IMR-90 (cell line): ENCODE measurements around the gene PPP1R10. TPM values are rescaled to one million over a fixed set of nuclear protein-coding genes. Genes with fewer than 3 reads are reported as not detected.

Experiments
- ATAC-seq: fragments of 200-7000 bp; cut with Tn5 transposase; 2 replicates; pipeline ENCODE4 v1.9.1; 2020; ENCODE audit warnings: low read depth, mild to moderate bottlenecking, moderate library complexity
- BruUV-seq: library from RNA; stranded (reverse); fragments of 400-500 nt; replicated peaks from 2 replicates; lab custom pipeline; 2021; lab: Mats Ljungman, UMichigan
- CTCF ChIA-PET: fragments of 300-600 bp; formaldehyde crosslinking; extraction: SDS; loops from one replicate; lab custom pipeline; 2021; ENCODE audit warnings: antibody characterized with exemption; lab: Yijun Ruan, JAX
- POLR2A ChIA-PET: fragments of 300-600 bp; sonication (Branson Sonifier 250); formaldehyde crosslinking; loops from one replicate; lab custom pipeline; 2022; ENCODE audit warnings: antibody characterized with exemption; ENCODE audit not compliant: unreplicated experiment; lab: Charles Lee
- DNase-seq: peaks from one replicate; pipeline ENCODE4 v3.0.0; 2013
- H2AFZ ChIP-seq: replicated peaks from 2 replicates; pipeline ENCODE3; 2013; ENCODE audit warnings: low read length, mild to moderate bottlenecking; ENCODE audit not compliant: poor library complexity
- H2AK5ac ChIP-seq: 2 replicates; pipeline ENCODE4 v1.6.1; 2013; ENCODE audit warnings: low read depth, low read length, inconsistent platforms
- H2AK9ac ChIP-seq: replicated peaks from 2 replicates; pipeline ENCODE3; 2013; ENCODE audit warnings: mild to moderate bottlenecking, low read depth, low read length, moderate library complexity; ENCODE audit not compliant: poor library complexity
- H2BK120ac ChIP-seq: 2 replicates; pipeline ENCODE4 v1.6.1; 2013; ENCODE audit warnings: low read depth, low read length, inconsistent platforms
- H2BK15ac ChIP-seq: 3 replicates; pipeline ENCODE4 v1.6.1; 2013; ENCODE audit warnings: low read depth, low read length, inconsistent platforms
- H2BK20ac ChIP-seq: 2 replicates; pipeline ENCODE4 v1.6.1; 2013; ENCODE audit warnings: low read depth, mild to moderate bottlenecking, inconsistent platforms, low read length, moderate library complexity
- H2BK5ac ChIP-seq: 2 replicates; pipeline ENCODE4 v1.6.1; 2013; ENCODE audit warnings: mild to moderate bottlenecking, low read depth, low read length, inconsistent platforms; ENCODE audit not compliant: poor library complexity, severe bottlenecking
- H3K14ac ChIP-seq: replicated peaks from 2 replicates; pipeline ENCODE4 v1.6.1; 2013; ENCODE audit warnings: low read depth, low read length, inconsistent platforms
- H3K18ac ChIP-seq: 2 replicates; pipeline ENCODE4 v1.6.1; 2013; ENCODE audit warnings: low read depth, low read length, control low read depth
- H3K23ac ChIP-seq: 2 replicates; pipeline ENCODE4 v1.6.1; 2013; ENCODE audit warnings: low read depth, low read length, inconsistent platforms
- H3K27ac ChIP-seq: 2 replicates; pipeline ENCODE4 v1.5.1; 2013; ENCODE audit warnings: mild to moderate bottlenecking, control low read depth, low read length; ENCODE audit not compliant: insufficient read depth
- H3K27me3 ChIP-seq: 2 replicates; pipeline ENCODE4 v1.6.1; 2013; ENCODE audit warnings: low read length; ENCODE audit not compliant: control insufficient read depth, insufficient read depth
- H3K36me3 ChIP-seq: 2 replicates; pipeline ENCODE4 v1.6.1; 2013; ENCODE audit warnings: low read length, mixed read lengths; ENCODE audit not compliant: control insufficient read depth, insufficient read depth
- H3K4ac ChIP-seq: 2 replicates; pipeline ENCODE4 v1.6.1; 2013; ENCODE audit warnings: low read depth, low read length, inconsistent platforms
- H3K4me1 ChIP-seq: 2 replicates; pipeline ENCODE4 v1.6.1; 2013; ENCODE audit warnings: low read length, mixed read lengths; ENCODE audit not compliant: control insufficient read depth, insufficient read depth
- H3K4me2 ChIP-seq: 2 replicates; pipeline ENCODE4 v1.6.1; 2013; ENCODE audit warnings: low read depth, mild to moderate bottlenecking, control low read depth, low read length, moderate library complexity
- H3K4me3 ChIP-seq: 2 replicates; pipeline ENCODE4 v1.5.1; 2013; ENCODE audit warnings: low read depth, mild to moderate bottlenecking, control low read depth, low read length, moderate library complexity; ENCODE audit not compliant: insufficient read depth
- H3K56ac ChIP-seq: 2 replicates; pipeline ENCODE4 v1.6.1; 2013; ENCODE audit warnings: low read length, inconsistent platforms; ENCODE audit not compliant: insufficient read depth; ENCODE audit errors: extremely low read depth
- H3K79me1 ChIP-seq, 2 experiments: 2 replicates each; pipeline ENCODE4 v1.6.1; 2013; ENCODE audit warnings: low read length in 2 of 2, inconsistent platforms in 1 of 2, low read depth in 1 of 2
- H3K9ac ChIP-seq: 2 replicates; pipeline ENCODE4 v1.6.1; 2013; ENCODE audit warnings: low read depth, low read length, control low read depth
- H3K9me1 ChIP-seq: 2 replicates; pipeline ENCODE4 v1.6.1; 2013; ENCODE audit warnings: low read length, inconsistent platforms; ENCODE audit not compliant: insufficient read depth
- H3K9me3 ChIP-seq: 2 replicates; pipeline ENCODE4 v1.6.1; 2013; ENCODE audit warnings: low read length; ENCODE audit not compliant: control insufficient read depth, insufficient read depth
- H4K20me1 ChIP-seq: 2 replicates; pipeline ENCODE4 v1.6.1; 2013; ENCODE audit warnings: low read length, inconsistent platforms; ENCODE audit not compliant: insufficient read depth
- H4K5ac ChIP-seq: 2 replicates; pipeline ENCODE4 v1.6.1; 2013; ENCODE audit warnings: mild to moderate bottlenecking, low read depth, low read length, control low read depth
- H4K8ac ChIP-seq, 2 experiments: 2 replicates each; pipeline ENCODE4 v1.6.1; 2013; ENCODE audit warnings: low read depth in 2 of 2, low read length in 2 of 2, control low read depth in 1 of 2, inconsistent platforms in 1 of 2
- H4K91ac ChIP-seq: 2 replicates; pipeline ENCODE4 v1.6.1; 2013; ENCODE audit warnings: low read depth, low read length, inconsistent platforms; ENCODE audit not compliant: insufficient read depth
- BHLHE40 ChIP-seq: fragments of 150-350 bp; IDR thresholded peaks from 2 replicates; pipeline ENCODE4 v1.6.1; 2016; ENCODE audit warnings: mild to moderate bottlenecking, low read depth, low read length
- CTCF ChIP-seq: conservative IDR thresholded peaks from 2 replicates; pipeline ENCODE4 v1.5.1; 2012; ENCODE audit warnings: mild to moderate bottlenecking, low read depth, low read length, improper control_type of control experiment
- ELK1 ChIP-seq: fragments of 150-350 bp; IDR thresholded peaks from 2 replicates; pipeline ENCODE4 v1.6.1; 2016; ENCODE audit warnings: low read depth, mild to moderate bottlenecking, low read length, moderate library complexity, borderline replicate concordance
- MAZ ChIP-seq: IDR thresholded peaks from 2 replicates; pipeline ENCODE4 v1.6.1; 2012; ENCODE audit warnings: low read depth, mild to moderate bottlenecking, low read length, improper control_type of control experiment, moderate library complexity, borderline replicate concordance
- POLR2A ChIP-seq: IDR thresholded peaks from 2 replicates; pipeline ENCODE4 v1.6.1; 2012; ENCODE audit warnings: mild to moderate bottlenecking, low read depth, low read length
- RCOR1 ChIP-seq: IDR thresholded peaks from 2 replicates; pipeline ENCODE4 v1.6.1; 2012; ENCODE audit warnings: mild to moderate bottlenecking, low read length, improper control_type of control experiment; ENCODE audit not compliant: insufficient replicate concordance
- SMC3 ChIP-seq: fragments of 150-350 bp; IDR thresholded peaks from 2 replicates; pipeline ENCODE4 v1.6.1; 2016; ENCODE audit warnings: low read depth, mild to moderate bottlenecking, antibody characterized with exemption, low read length, moderate library complexity
- WGBS, 2 experiments: methylation state at CpG; one replicate each; pipeline versions ENCODE4 v1.1.5 to v1.1.7; 2013; ENCODE audit warnings: missing lambda C conversion rate in 2 of 2; ENCODE audit not compliant: insufficient read length in 1 of 2; ENCODE audit errors: extremely low coverage in 2 of 2; 5-methylcytosine and 5-hydroxymethylcytosine counted together
- dilution Hi-C: fragments of 300-500 bp; cut with HindIII; formaldehyde crosslinking; loops from one replicate; pipeline ENCODE4 v1.14.3; 2018; ENCODE audit warnings: low sequenced_read_pairs; ENCODE audit not compliant: unreplicated experiment
- in situ Hi-C: fragments of 300-500 bp; cut with MboI; formaldehyde crosslinking; loops from 3 replicates; pipeline ENCODE4 v1.14.3; 2019; ENCODE audit warnings: low sequenced_read_pairs, inconsistent platforms, mixed read lengths
- intact Hi-C: fragments of 100-400 bp; cut with micrococcal nuclease; formaldehyde crosslinking; loops from 2 replicates; pipeline ENCODE4 v1.10.0; 2022
- polyA plus RNA-seq, 3 experiments: library from polyadenylated mRNA; depleted of rRNA; stranded (reverse); fragments of >200 nt; gene quantifications; 2 replicates each; pipeline ENCODE4 v1.2.3, GENCODE V29; 2012; ENCODE audit warnings: low replicate concordance in 1 of 3
- total RNA-seq: library from RNA; depleted of rRNA; stranded (reverse); fragments of >200 nt; gene quantifications from 2 replicates; pipeline ENCODE4 v1.2.3, GENCODE V29; 2012

Gene PPP1R10
- total and polyA plus RNA-seq, 2 of the 4 experiments (the other 2 are of a cell fraction) = 18.8 to 21.2 TPM

- no peak for TF ChIP-seq CTCF
- TF ChIP-seq POLR2A = no peak
- TF ChIP-seq SMC3 = no peak
These were observed 46.3 kb downstream of the PPP1R10 start (continued) for GRCh38 chr6:30570740-30571074.

- ATAC-seq (no peak), DNase-seq (no peak)
- TF ChIP-seq BHLHE40 (no peak), ELK1 (no peak), CTCF (no peak), RCOR1 (no peak), MAZ (no peak)
- peaks cover 3% of the 10 kb centered on the region for H3K4me1 ChIP-seq
- H2BK20ac ChIP-seq = no peak overlapping the region
- no peak overlapping the region for H2AK9ac ChIP-seq
- peaks cover 35% of the 10 kb centered on the region for H4K20me1 ChIP-seq
- H3K79me1 ChIP-seq = peaks cover 10 to 36% of the 10 kb centered on the region in 2 experiments
- no peak overlapping the region for H4K5ac ChIP-seq
- peak overlapping the region; percentile 22 to 45; a peak in 1 of 4 replicates for H4K8ac ChIP-seq
- in situ Hi-C loops = no loop called here
- no peak overlapping the region for H3K27ac ChIP-seq
- H3K4me3 ChIP-seq = peak overlapping the region; percentile 74
- H3K18ac ChIP-seq = no peak overlapping the region
- peak overlapping the region; percentile 90 for H3K4me2 ChIP-seq
- H3K23ac ChIP-seq = no peak overlapping the region
- H3K27me3 ChIP-seq = no peaks in the 10 kb centered on the region
- no peak overlapping the region for H2AK5ac ChIP-seq
- no peak overlapping the region for H3K4ac ChIP-seq
- no peak overlapping the region for H2BK120ac ChIP-seq
- no peak overlapping the region for H4K91ac ChIP-seq
- no peaks in the 10 kb centered on the region for H3K9me3 ChIP-seq
- dilution Hi-C loops = no loop called here
- no peak overlapping the region for H3K9ac ChIP-seq
- H3K36me3 ChIP-seq = no peaks in the 10 kb centered on the region
- no peak overlapping the region for H2BK5ac ChIP-seq
- no peak overlapping the region for H2BK15ac ChIP-seq
- no TSS peak for BruUV-seq
- no peak overlapping the region for H3K56ac ChIP-seq
- H3K9me1 ChIP-seq = peaks cover 5% of the 10 kb centered on the region; the same call in 1 of the 2 replicates
- no peak overlapping the region for H3K14ac ChIP-seq
- intact Hi-C loops = no loop called here
- 71% methylated on average over 1 of the region's 1 CpG; no CpG with 5 or more reads in 1 of the 2 experiments for WGBS, 2 experiments
- CTCF ChIA-PET = interaction anchor here (1.5 kb wide), 1 partner anchor 28 kb away, joined by 4 read pairs; no protein-coding TSS in a partner anchor
- POLR2A ChIA-PET = no interaction called here
- H2AFZ ChIP-seq = no peak overlapping the region
These were observed 46.8 kb downstream of the PPP1R10 start for GRCh38 chr6:30570263-30570662.
